Activated naive CD4-positive, alpha-beta T cell treated with anti-CD3 and anti-CD28 coated beads, Interleukin-2, amount 50 U/mL, for 72 hours (primary cell): ENCODE results near the gene MRC1. TPM values are rescaled to one million over a fixed set of nuclear protein-coding genes. Genes with fewer than 3 reads are reported as not detected.

ENCODE experiments used
- ATAC-seq, 2 donors: fragments of 150-1000 bp; cut with Tn5 transposase; 2 replicates each; pipeline ENCODE4 v1.10.0; 2021; ENCODE audit warnings: mild to moderate bottlenecking in 2 of 2, moderate library complexity in 2 of 2
- DNase-seq, 2 donors: peaks; one replicate each; pipeline ENCODE4 v3.0.0; 2021 to 2022; ENCODE audit warnings: low spot score in 2 of 2
- H3K27ac Mint-ChIP-seq, 2 donors: one replicate each; pipeline ENCODE4 v1.8.0; 2022; ENCODE audit warnings: mild to moderate bottlenecking in 2 of 2, mixed read lengths in 2 of 2
- H3K36me3 Mint-ChIP-seq, 2 donors: one replicate each; pipeline ENCODE4 v1.8.0; 2022; ENCODE audit warnings: mixed read lengths in 2 of 2
- H3K9me3 Mint-ChIP-seq, 2 donors: one replicate each; pipeline ENCODE4 v1.8.0; 2022; ENCODE audit warnings: mixed read lengths in 2 of 2
- total RNA-seq, 2 donors: library from RNA; stranded (reverse); gene quantifications; one replicate each; pipeline ENCODE4 v1.2.3, GENCODE V29; 2022

The MRC1 gene
- total RNA-seq, 2 donors from 2014 or later = not detected

DNA sequence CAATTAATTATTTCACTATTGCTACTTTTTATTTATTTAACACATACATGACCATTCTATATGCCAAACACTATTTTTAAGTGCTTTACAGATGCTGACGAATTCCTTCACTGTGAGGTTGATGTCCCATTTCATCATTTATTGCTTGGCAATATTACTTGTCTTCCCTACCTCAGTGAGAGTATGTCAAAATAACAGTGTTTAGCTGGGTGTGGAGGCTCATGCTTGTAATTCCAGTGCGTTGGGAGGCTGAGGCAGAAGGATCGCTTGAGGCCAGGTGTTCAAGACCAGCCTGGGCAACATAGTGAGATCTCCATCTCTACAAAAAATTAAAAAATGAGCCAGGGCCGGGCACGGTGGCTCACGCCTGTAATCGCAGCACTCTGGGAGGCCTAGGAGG, 19.8 kb upstream of the MRC1 start:
- ATAC-seq (no peak), DNase-seq (no peak)
- H3K36me3 Mint-ChIP-seq = no peaks in the 10 kb centered on the region
- no peak overlapping the region for H3K27ac Mint-ChIP-seq
- H3K9me3 Mint-ChIP-seq = no peaks in the 10 kb centered on the region

DNA sequence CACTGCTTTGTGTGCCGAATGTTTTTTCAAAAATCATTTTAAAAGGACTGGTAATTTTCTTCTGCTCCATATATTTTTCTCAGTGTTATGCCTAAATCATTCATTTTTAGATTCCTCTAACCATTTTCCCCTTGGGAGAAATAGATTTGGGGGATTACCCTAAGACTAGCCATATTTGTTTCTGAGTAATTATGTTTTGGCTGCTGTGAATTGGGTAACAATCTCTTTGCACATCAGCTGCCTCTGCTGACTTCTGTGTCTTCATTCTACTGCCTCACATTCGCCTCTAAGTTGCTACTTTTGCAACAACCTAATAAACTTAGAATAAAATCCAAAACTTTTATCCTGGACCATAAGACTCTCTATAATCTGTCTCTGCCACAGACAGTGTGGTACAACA, 18.5 kb upstream of the MRC1 start:
- Mint-ChIP-seq H3K27ac (no peak overlapping the region), H3K9me3 (no peaks in the 10 kb centered on the region), H3K36me3 (no peaks in the 10 kb centered on the region)
- DNase-seq = no peak
- ATAC-seq = no peak

DNA sequence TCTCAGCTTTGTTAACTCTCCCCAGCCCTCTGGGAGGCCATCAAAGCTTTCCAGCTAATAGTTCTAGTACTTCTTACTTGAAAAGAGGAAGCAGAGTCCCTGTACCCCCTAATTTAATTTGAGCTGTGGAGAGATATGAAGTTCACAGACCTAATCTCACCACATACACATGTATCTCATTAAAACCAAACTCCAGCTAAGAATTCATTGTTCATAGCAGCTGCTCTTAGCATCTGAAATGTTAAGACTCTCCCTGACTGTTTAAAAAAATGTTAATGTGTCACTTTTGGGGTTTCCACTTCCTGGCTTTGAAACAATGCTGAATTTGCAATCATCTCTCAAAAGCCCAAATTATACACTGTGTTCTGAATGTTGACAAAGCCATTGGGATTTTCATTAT, 16.2 kb upstream of the MRC1 start:
- H3K9me3 Mint-ChIP-seq = no peaks in the 10 kb centered on the region
- no peak overlapping the region for H3K27ac Mint-ChIP-seq
- DNase-seq = no peak
- no peaks in the 10 kb centered on the region for H3K36me3 Mint-ChIP-seq
- no peak for ATAC-seq

DNA sequence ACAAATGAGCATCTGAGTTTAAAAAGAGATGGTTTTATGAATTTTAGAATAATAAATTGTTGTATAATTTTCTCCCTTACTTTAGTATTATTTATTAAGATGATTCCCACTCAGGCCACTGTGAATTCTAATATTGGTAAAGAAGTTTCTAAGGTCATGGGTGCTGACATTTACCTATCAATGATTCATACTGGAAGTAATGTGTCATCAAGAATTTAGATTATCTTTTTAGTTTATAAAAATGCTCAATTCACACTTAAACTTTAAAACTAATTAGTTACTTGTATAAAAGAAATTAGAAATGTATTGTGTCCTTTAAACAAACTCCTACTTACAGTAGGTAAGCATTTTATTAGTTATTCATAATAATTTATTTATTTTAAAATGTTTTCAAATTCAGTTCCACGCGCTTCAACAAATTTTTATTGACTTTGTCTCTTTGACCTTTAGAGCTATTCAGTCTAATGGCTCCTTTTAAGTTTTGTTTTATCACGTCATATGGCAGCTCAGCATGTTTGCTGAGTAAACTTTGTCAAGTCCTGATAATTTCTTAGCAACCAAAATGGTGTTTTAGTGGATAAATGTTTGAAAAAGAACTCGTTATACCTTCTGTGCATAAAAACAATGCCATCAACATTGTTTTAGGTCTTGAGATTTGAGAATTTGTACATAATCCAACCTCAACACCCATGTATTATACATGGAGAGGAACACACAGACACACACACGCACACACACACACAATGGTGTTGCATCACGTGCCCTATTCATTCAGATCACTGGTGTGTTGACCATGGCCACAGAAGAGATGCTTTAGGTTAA, 15.1 kb upstream of the MRC1 start:
- Mint-ChIP-seq H3K27ac (no peak overlapping the region), H3K36me3 (no peaks in the 10 kb centered on the region), H3K9me3 (no peaks in the 10 kb centered on the region)
- ATAC-seq (no peak), DNase-seq (no peak)

DNA sequence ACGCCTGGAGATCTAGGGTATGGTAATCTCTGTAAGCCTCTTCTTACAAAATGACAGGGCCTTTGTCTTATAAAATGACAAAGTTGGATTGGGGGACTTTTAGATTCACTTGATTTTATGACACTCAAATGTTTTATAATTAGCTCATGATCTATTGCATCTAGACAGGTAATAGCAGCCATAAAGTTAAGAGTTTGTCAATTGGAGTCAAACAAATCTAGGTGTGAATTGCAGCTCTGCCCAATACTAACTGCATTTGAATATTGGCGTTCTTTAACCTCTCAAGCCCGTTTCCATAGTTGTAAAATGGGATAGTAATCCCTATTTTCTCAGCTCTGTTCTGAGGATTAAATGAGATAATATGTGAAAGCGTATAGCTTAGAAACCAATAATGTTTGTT, 14.1 kb upstream of the MRC1 start:
- ATAC-seq = no peak
- DNase-seq = no peak
- Mint-ChIP-seq H3K9me3 (no peaks in the 10 kb centered on the region), H3K27ac (no peak overlapping the region), H3K36me3 (no peaks in the 10 kb centered on the region)

DNA sequence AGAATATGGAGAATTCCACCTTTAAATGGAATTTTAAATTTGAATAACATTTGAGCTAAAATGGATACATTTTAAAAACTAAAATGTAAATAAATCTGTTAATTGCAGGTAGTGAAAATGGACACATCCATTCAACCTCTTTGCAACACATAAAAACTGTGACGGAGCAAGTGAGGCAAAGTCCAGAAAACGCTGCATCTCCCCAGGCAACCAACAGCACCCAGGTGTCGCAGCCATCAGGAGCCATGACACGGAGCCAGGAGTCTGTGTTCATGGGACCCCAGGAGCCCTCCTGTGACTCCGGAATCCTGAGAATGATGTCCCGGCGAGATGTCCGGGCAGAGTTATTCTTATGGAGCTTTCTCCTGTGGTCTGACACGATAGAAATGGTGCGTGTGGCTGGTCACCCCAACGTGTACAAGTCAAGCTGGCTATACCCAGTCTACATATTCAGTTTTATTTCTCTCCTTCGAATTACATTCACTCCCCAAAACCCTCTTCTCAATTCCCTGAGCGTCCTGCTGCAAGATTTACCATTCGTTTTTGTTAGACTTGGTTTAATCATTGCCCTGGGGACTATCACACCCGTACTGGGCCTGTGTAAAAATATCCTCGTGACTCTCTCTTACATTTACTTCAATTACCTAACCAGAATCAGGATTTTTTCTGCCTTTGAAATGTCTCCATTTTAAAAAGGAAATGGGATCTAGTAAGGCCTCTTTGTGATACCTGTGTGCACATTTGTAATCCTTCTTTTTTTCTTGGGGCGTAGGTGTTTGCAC, 13.1 kb upstream of the MRC1 start:
- ATAC-seq (no peak), DNase-seq (no peak)
- no peaks in the 10 kb centered on the region for H3K36me3 Mint-ChIP-seq
- no peaks in the 10 kb centered on the region for H3K9me3 Mint-ChIP-seq
- no peak overlapping the region for H3K27ac Mint-ChIP-seq

DNA sequence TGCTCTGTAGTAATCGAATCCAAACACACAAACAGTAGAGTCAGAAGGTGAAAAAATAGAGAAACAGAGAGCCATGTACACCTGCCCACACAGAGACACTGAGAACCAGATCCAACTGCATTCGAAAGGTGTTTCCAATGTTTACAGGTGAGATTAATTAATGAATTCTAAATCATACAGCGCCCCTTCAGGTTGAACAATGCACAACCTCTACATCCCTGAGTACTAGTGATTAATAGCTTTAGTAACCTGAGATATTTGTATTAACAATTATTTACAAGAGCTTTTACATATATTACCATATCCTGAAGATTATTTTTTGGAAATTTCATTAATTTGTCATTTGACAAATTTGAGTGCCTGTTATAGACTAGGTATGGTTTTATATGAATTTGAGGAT, 7.6 kb upstream of the MRC1 start:
- no peak for ATAC-seq
- Mint-ChIP-seq H3K27ac (no peak overlapping the region), H3K36me3 (no peaks in the 10 kb centered on the region), H3K9me3 (no peaks in the 10 kb centered on the region)
- no peak for DNase-seq

DNA sequence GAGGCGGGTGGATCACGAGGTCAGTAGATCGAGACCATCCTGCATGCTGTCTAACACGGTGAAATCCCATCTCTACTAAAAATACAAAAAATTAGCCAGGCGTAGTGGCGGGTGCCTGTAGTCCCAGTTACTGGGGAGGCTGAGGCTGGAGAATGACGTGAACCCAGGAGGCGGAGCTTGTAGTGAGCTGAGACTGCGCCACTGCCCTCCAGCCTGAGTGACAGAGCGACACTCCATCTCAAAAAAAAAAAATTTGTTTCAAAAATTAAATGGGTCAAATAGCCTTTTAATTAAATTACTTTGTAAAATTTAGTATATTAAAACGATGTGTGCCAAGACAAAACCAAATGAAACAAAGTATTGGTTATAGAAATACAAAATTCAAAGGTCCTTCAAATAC, 6.8 kb upstream of the MRC1 start:
- Mint-ChIP-seq H3K27ac (no peak overlapping the region), H3K9me3 (no peaks in the 10 kb centered on the region), H3K36me3 (no peaks in the 10 kb centered on the region)
- ATAC-seq (no peak), DNase-seq (no peak)

DNA sequence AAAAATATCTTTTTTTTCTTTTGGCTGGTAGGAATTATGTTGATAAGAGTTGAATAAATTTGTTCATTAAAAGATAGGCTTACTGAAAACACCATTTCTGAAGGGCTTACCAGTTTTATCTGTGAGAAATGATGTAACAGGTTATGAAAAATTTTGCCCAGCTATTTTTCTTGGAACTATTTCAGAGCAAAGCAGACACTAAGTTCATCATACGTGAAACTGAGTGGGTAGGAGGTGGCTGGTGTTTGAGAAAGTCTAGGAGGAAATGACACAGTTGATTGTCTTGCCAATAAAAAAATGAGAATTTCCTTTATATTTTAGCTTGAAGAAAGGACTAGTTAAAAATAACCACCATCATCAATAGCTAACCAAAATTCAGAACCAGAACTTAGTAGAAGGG, 6.2 kb upstream of the MRC1 start:
- ATAC-seq (peak in 1 of 2 donors; percentile 73), DNase-seq (no peak)
- no peaks in the 10 kb centered on the region for H3K9me3 Mint-ChIP-seq
- H3K36me3 Mint-ChIP-seq = no peaks in the 10 kb centered on the region
- no peak overlapping the region for H3K27ac Mint-ChIP-seq

DNA sequence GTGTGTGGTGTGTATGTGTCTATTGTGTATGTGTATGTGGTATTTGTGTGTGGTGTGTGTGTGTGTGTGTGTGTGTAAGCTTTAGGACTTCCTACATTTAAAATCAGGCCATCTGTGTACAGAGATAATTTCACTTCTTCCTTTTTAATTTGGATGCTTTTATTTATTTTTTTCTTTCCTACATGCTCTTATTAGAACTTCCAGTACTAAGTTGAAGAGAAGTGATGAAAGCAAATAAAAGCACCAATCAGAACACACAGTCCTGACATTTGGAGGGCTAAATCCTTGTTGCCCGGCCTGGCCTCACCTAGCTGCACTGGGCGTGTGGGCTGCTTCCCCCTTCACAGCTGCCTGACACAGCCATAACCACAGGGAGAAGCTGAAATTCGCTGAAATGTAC, 3.8 kb upstream of the MRC1 start:
- Mint-ChIP-seq H3K36me3 (no peaks in the 10 kb centered on the region), H3K27ac (no peak overlapping the region), H3K9me3 (no peaks in the 10 kb centered on the region)
- DNase-seq = no peak
- no peak for ATAC-seq

DNA sequence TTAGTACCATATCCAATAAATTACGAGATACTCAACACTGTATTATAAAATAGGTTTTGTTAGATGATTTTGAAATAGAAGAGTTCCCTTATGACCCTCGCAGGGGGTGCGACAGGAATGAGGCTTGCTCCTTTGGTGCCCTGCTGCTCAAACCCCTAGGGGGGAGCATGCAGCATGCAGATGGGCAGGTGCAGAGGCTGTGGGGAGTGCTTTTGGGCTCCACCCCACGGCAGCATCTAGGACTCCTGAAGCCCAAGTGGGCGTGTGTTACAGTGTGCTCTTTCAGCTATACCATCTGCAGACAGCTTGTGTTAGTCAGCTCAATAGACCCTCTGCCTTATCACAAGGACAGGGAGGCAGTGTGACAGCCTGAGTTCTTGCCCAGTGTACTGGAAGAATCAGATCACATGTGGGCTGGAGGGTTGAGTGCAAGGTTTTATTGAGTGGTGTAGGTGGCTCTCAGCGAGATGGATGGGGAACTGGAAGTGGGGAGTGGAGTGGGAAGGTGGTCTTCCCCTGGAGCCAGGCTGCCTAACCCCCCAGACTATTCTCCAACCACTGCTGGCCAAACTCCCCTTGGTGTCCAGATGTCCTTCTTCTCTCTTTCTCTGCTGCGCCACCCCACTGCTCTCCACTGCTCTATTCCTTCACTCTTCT, 3.1 kb upstream of the MRC1 start:
- ATAC-seq = peak; percentile 40 to 90

DNA sequence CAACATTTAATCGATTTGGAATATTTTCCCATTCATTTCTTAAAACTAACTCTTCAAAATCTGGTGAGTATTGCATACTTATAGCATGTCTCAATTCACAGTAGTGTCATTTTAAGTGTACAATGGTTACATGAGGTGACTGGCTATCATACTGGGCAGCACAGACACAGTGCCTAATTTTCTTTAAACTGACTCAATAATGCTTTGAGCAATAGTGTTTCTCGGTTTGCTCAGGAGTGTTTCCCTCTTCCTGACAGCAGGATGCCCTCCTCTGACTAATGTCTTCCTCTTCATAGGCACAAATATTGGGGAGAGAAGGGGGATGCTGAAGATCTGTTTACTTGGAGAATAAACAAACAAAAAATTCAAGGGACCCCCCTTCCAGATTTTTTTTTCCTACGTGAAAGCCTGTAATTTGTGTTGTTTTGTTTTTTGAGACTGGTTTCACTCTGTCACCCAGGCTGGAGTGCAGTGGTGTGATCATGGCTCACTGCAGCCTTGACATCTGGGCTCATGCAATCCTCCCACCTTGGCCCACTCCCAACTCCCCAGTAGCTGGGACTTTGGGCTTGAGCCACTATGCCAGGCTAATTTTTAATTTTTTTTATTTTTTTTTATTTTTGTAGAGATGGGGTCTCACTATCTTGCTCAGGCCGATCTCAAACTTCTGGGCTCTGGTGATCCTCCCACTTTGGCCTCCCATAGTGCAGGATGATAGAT, 2.2 kb downstream of the MRC1 start:
- no peak for ATAC-seq
- DNase-seq = no peak
- Mint-ChIP-seq H3K36me3 (no peaks in the 10 kb centered on the region), H3K9me3 (no peaks in the 10 kb centered on the region), H3K27ac (no peak overlapping the region)

More for the DNA sequence above, 3.1 kb upstream of the MRC1 start:
- H3K27ac Mint-ChIP-seq = no peak overlapping the region
- DNase-seq = peak in 1 of 2 donors; percentile 33
- no peaks in the 10 kb centered on the region for H3K9me3 Mint-ChIP-seq
- H3K36me3 Mint-ChIP-seq = no peaks in the 10 kb centered on the region

DNA sequence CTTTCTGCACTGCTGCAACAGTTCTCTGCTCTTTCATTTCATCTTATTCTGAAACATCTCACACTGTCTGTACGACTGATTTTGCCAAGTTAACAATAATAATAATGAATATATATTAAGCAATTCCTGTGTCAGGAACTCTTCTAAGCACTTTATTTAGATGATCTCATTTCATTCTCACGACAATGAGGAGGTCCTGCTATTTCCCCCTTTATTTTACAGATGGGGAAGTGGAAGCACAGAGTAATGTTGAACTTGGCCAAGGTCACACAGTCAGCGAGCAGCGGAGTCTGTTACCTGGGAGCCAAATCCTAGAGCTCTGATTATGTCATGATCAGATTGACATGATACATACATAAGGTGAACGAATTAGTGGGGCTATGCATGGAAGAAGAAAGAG, 5.8 kb downstream of the MRC1 start:
- H3K9me3 Mint-ChIP-seq = no peaks in the 10 kb centered on the region
- no peak overlapping the region for H3K27ac Mint-ChIP-seq
- ATAC-seq (no peak), DNase-seq (no peak)
- no peaks in the 10 kb centered on the region for H3K36me3 Mint-ChIP-seq

DNA sequence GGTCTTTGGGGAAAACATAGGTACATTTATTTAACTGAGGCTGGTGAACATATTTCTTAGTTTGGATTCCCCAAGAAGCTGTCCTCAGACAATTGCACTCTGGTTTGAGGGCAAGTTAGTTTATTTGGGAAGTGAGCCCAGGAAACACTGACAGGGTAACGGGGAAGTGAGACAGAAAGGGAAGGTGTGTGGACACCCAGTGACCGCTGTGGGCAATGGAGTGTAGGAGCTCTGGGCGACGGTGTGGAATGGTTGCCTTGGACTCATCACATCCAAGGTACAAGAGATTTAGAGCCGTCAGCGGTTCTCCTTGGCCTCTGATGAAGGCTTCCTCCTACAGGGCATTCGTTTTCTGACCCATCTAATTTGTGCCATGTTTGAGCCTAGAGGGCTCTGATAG, 7.1 kb downstream of the MRC1 start:
- ATAC-seq (no peak), DNase-seq (no peak)
- no peaks in the 10 kb centered on the region for H3K36me3 Mint-ChIP-seq
- H3K9me3 Mint-ChIP-seq = no peaks in the 10 kb centered on the region
- H3K27ac Mint-ChIP-seq = no peak overlapping the region

DNA sequence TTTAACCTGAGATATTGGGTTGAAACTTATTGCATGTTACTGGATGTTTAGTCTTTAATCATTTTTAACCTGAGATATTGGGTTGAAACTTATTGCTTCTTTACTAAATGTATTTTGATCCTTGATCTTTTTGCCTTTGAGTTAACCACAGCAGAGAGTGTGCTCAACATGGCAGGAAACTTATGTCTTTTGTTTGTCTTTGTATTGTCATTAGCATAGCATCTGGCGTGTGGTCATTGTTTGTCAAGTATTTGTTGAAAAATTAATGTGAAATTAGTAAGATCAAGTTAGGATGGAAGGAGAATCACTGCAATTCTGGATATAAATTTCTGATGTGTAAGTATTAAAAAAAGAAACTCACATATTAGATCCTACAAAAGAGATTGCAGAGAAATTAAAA, 8.2 kb downstream of the MRC1 start:
- DNase-seq (no peak), ATAC-seq (no peak)
- no peaks in the 10 kb centered on the region for H3K36me3 Mint-ChIP-seq
- H3K9me3 Mint-ChIP-seq = no peaks in the 10 kb centered on the region
- no peak overlapping the region for H3K27ac Mint-ChIP-seq

DNA sequence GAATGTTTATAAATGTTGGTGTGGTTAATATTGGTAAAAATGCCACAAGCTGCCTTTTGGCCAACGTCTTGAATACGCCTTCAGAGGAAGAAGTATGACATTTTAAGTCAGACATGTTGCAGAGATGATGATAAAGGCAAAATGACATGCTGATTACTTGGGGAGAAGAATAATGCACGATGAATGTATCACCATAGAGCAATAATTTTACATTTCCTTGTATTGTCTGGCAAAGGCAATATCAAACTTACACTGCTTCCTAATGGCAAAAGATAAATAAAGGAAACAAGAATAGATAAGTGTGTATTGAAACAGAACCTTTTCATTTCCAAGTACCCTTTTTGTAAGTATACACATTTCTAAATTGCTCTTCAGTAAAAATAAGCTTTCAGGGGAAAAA, 8.6 kb downstream of the MRC1 start:
- H3K9me3 Mint-ChIP-seq = no peaks in the 10 kb centered on the region
- no peak for ATAC-seq
- no peaks in the 10 kb centered on the region for H3K36me3 Mint-ChIP-seq
- no peak overlapping the region for H3K27ac Mint-ChIP-seq
- no peak for DNase-seq

DNA sequence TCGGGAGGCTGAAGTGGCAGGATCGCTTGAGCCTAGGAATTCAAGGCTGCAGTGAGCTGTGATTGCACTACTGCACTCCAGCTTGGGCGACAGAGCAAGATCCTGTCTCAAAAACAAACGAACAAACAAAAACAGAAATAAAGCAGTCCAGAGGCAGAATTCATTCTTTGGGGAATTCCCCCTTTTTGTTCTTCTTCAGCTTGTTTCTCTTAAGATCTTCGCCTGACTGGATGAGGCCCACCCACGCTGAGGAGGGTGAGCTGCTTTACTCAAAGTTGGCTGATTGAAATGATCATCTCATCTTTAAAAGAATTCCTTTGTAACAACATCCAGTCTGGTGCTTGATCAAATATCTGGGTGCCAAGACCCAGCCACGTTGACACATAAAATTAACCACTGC, 10.7 kb downstream of the MRC1 start:
- H3K9me3 Mint-ChIP-seq = no peaks in the 10 kb centered on the region
- no peak for ATAC-seq

More for the DNA sequence above, 10.7 kb downstream of the MRC1 start:
- Mint-ChIP-seq H3K36me3 (no peaks in the 10 kb centered on the region), H3K27ac (no peak overlapping the region)
- DNase-seq = no peak
